Peyer's patch (tissue), 4 donors: Measurements from ENCODE around the gene FAM50A.

Experiments used
- POLR2A ChIP-seq, 2 donors: fragments of 450-650 bp; IDR thresholded peaks; one replicate each; pipeline ENCODE4 v1.5.1; 2017; ENCODE audit warnings: antibody characterized with exemption in 2 of 2, mild to moderate bottlenecking in 2 of 2, moderate library complexity in 2 of 2
- TF ChIP-seq, protein P1 (sequence below), 6 experiments: fragments of 450-650 bp in 4 of 6; fragments of 200-600 bp in 2 of 6; sonication (generic) in 1 of 6; IDR thresholded peaks; one replicate each; pipeline ENCODE4 v1.5.1; 2017 to 2019; ENCODE audit warnings: antibody characterized with exemption in 6 of 6, mild to moderate bottlenecking in 3 of 6, moderate library complexity in 1 of 6

DNA sequence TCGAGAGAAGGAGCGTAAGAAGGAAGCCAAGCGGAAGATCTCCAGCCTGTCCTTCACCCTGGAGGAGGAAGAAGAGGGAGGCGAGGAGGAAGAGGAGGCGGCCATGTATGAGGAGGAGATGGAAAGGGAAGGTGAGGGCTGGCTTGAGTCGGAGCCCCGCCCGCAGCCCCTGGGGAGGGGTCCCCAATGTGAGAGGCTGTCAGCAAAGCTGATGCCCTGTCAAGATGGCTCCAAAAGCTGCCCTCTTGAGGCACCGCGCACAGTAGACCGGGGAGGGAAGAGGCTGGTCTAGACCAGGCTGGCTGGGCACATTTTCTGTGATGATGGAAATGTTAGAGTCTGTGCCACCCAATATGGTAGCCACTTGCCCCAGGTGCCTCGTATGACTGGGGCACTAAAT, 2.5 kb downstream of the FAM50A start:
- TF ChIP-seq POLR2A (IDR thresholded peaks at IDR 0.05), result no peak
- TF ChIP-seq, protein P1, sequence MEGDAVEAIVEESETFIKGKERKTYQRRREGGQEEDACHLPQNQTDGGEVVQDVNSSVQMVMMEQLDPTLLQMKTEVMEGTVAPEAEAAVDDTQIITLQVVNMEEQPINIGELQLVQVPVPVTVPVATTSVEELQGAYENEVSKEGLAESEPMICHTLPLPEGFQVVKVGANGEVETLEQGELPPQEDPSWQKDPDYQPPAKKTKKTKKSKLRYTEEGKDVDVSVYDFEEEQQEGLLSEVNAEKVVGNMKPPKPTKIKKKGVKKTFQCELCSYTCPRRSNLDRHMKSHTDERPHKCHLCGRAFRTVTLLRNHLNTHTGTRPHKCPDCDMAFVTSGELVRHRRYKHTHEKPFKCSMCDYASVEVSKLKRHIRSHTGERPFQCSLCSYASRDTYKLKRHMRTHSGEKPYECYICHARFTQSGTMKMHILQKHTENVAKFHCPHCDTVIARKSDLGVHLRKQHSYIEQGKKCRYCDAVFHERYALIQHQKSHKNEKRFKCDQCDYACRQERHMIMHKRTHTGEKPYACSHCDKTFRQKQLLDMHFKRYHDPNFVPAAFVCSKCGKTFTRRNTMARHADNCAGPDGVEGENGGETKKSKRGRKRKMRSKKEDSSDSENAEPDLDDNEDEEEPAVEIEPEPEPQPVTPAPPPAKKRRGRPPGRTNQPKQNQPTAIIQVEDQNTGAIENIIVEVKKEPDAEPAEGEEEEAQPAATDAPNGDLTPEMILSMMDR (IDR thresholded peaks at IDR 0.05), result no peak
